Breast epithelium (tissue), 3 donors: ENCODE data around the gene ADAMTS8.

Experiments
- POLR2A ChIP-seq: fragments of 450-650 bp; IDR thresholded peaks from one replicate; pipeline ENCODE4 v1.6.1; 2016; ENCODE audit warnings: antibody characterized with exemption, mild to moderate bottlenecking, moderate library complexity
- POLR2AphosphoS5 ChIP-seq, 3 donors: sonication (generic); formaldehyde crosslinking; IDR thresholded peaks; one replicate each; pipeline ENCODE4 v1.6.1; 2017; ENCODE audit warnings: antibody characterized with exemption in 3 of 3
- TF ChIP-seq, protein P1 (sequence below), 3 donors: fragments of 450-650 bp; IDR thresholded peaks; one replicate each; pipeline ENCODE4 v1.5.1; 2016 to 2017; ENCODE audit warnings: antibody characterized with exemption in 3 of 3, mild to moderate bottlenecking in 3 of 3, moderate library complexity in 3 of 3

DNA sequence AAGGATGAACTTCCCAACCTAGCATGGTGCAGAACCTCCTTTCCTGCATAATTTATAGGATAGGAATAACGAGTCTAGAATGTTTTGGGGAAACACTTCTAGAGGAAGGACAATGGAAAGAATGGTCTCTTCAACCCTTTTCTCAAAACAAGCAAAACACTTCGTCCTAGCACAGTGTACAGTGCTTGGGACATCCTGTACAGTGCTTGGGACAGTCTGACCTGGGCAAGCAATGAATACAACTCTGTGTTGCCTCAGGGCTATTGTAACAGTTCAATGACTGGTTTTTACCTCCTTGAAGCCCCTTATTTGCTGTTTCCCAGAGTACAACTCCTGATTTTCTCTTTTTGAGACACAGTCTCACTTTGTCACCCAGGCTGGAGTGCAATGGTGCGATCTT, 1.6 kb upstream of the ADAMTS8 start:
- TF ChIP-seq, protein P1, sequence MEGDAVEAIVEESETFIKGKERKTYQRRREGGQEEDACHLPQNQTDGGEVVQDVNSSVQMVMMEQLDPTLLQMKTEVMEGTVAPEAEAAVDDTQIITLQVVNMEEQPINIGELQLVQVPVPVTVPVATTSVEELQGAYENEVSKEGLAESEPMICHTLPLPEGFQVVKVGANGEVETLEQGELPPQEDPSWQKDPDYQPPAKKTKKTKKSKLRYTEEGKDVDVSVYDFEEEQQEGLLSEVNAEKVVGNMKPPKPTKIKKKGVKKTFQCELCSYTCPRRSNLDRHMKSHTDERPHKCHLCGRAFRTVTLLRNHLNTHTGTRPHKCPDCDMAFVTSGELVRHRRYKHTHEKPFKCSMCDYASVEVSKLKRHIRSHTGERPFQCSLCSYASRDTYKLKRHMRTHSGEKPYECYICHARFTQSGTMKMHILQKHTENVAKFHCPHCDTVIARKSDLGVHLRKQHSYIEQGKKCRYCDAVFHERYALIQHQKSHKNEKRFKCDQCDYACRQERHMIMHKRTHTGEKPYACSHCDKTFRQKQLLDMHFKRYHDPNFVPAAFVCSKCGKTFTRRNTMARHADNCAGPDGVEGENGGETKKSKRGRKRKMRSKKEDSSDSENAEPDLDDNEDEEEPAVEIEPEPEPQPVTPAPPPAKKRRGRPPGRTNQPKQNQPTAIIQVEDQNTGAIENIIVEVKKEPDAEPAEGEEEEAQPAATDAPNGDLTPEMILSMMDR (IDR thresholded peaks at IDR 0.05), result no peak
- TF ChIP-seq POLR2A, result no peak
- no peak for TF ChIP-seq POLR2AphosphoS5 (IDR thresholded peaks at IDR 0.05)
